Neural cell (in vitro differentiated cells): ENCODE results near the gene FGFR4. TPM values are rescaled to one million over a fixed set of nuclear protein-coding genes. Genes with fewer than 3 reads are reported as not detected.

Source experiments
- H2AFZ ChIP-seq: fragments of 200-600, 300-800 bp; sonication (generic), shearing (Covaris generic); 2 replicates; pipeline ENCODE4 v1.6.0; 2014; ENCODE audit warnings: low read depth, mild to moderate bottlenecking, antibody characterized with exemption, low read length, moderate library complexity
- H3F3A ChIP-seq: fragments of 200-600 bp; shearing (Covaris generic); 2 replicates; pipeline ENCODE4 v1.6.1; 2016; ENCODE audit warnings: mild to moderate bottlenecking, moderate library complexity, mixed read lengths, antibody characterized with exemption, low read length; ENCODE audit not compliant: insufficient read depth, poor library complexity, severe bottlenecking
- H3K27ac ChIP-seq: fragments of 200-600, 300-800 bp; sonication (generic), shearing (Covaris generic); 2 replicates; pipeline ENCODE4 v1.5.1; 2014; ENCODE audit warnings: mild to moderate bottlenecking, low read length, moderate library complexity
- H3K27me3 ChIP-seq: fragments of 300-800, 200-600 bp; sonication (generic), shearing (Covaris generic); 2 replicates; pipeline ENCODE4 v1.6.0; 2014; ENCODE audit warnings: mild to moderate bottlenecking, low read depth, low read length, moderate library complexity; ENCODE audit not compliant: insufficient read depth
- H3K36me3 ChIP-seq: fragments of 300-800, 200-600 bp; sonication (generic), shearing (Covaris generic); 2 replicates; pipeline ENCODE4 v1.5.1; 2014; ENCODE audit warnings: mild to moderate bottlenecking, antibody characterized with exemption, low read length, moderate library complexity; ENCODE audit not compliant: insufficient read depth
- H3K4me2 ChIP-seq: fragments of 300-800, 200-600 bp; sonication (generic), shearing (Covaris generic); 2 replicates; pipeline ENCODE4 v1.6.0; 2014; ENCODE audit warnings: mild to moderate bottlenecking, low read length
- H3K4me3 ChIP-seq: fragments of 300-800, 200-600 bp; sonication (generic), shearing (Covaris generic); 2 replicates; pipeline ENCODE4 v1.5.1; 2014; ENCODE audit warnings: mild to moderate bottlenecking, low read length, moderate library complexity
- H3K79me2 ChIP-seq: fragments of 200-600 bp; shearing (Covaris generic); replicated peaks from 2 replicates; pipeline ENCODE4 v1.6.0; 2014; ENCODE audit warnings: mild to moderate bottlenecking, low read length, moderate library complexity; ENCODE audit not compliant: insufficient read depth
- H3K9ac ChIP-seq: fragments of 300-800, 200-600 bp; sonication (generic), shearing (Covaris generic); 2 replicates; pipeline ENCODE4 v1.6.1; 2016; ENCODE audit warnings: mild to moderate bottlenecking, low read length, mixed read lengths
- H3K9me2 ChIP-seq: fragments of 200-600 bp; shearing (Covaris generic); 2 replicates; pipeline ENCODE4 v1.6.1; 2016; ENCODE audit warnings: mild to moderate bottlenecking, low read length, mixed read lengths; ENCODE audit not compliant: insufficient read depth
- H3K9me3 ChIP-seq: fragments of 200-600, 300-800 bp; sonication (generic), shearing (Covaris generic); 2 replicates; pipeline ENCODE4 v1.6.1; 2016; ENCODE audit warnings: mild to moderate bottlenecking, mixed run types, low read length, moderate library complexity, mixed read lengths
- H4K20me1 ChIP-seq: fragments of 200-600 bp; shearing (Covaris generic); 2 replicates; pipeline ENCODE4 v1.6.1; 2016; ENCODE audit warnings: mild to moderate bottlenecking, mixed run types; ENCODE audit not compliant: insufficient read depth
- CTCF ChIP-seq: fragments of 450-650 bp; IDR thresholded peaks from 2 replicates; pipeline ENCODE4 v1.5.1; 2014; ENCODE audit warnings: antibody characterized with exemption, mild to moderate bottlenecking, moderate library complexity; ENCODE audit not compliant: poor library complexity, severe bottlenecking
- EP300 ChIP-seq: fragments of 450-650 bp; conservative IDR thresholded peaks from 2 replicates; pipeline ENCODE4 v1.6.1; 2014; ENCODE audit warnings: antibody characterized with exemption, mild to moderate bottlenecking, moderate library complexity; ENCODE audit not compliant: poor library complexity, severe bottlenecking
- EZH2 ChIP-seq: fragments of 200-600, 300-800 bp; shearing (Covaris generic), sonication (generic); IDR thresholded peaks from 2 replicates; pipeline ENCODE4 v1.6.1; 2014; ENCODE audit warnings: antibody characterized with exemption, low read length, borderline replicate concordance, mild to moderate bottlenecking; ENCODE audit not compliant: insufficient read depth, poor library complexity, severe bottlenecking
- MXI1 ChIP-seq: fragments of 450-650 bp; conservative IDR thresholded peaks from 2 replicates; pipeline ENCODE4 v1.6.1; 2014; ENCODE audit warnings: antibody characterized with exemption, mild to moderate bottlenecking; ENCODE audit not compliant: poor library complexity, severe bottlenecking
- POLR2AphosphoS5 ChIP-seq: IDR thresholded peaks from 2 replicates; pipeline ENCODE4 v1.6.1; 2012
- RAD21 ChIP-seq: fragments of 450-650 bp; conservative IDR thresholded peaks from 2 replicates; pipeline ENCODE4 v1.6.1; 2014; ENCODE audit warnings: antibody characterized with exemption, mild to moderate bottlenecking, moderate library complexity
- REST ChIP-seq: IDR thresholded peaks from 2 replicates; pipeline ENCODE4 v1.6.1; 2012; ENCODE audit warnings: borderline replicate concordance
- SMC3 ChIP-seq: fragments of 450-650 bp; conservative IDR thresholded peaks from 2 replicates; pipeline ENCODE4 v1.6.1; 2014; ENCODE audit warnings: antibody characterized with exemption, mild to moderate bottlenecking, moderate library complexity; ENCODE audit not compliant: poor library complexity
- TAF1 ChIP-seq: IDR thresholded peaks from 2 replicates; pipeline ENCODE4 v1.6.1; 2012; ENCODE audit warnings: low read depth
- polyA plus RNA-seq: library from polyadenylated mRNA; depleted of rRNA; stranded (reverse); fragments of >200 nt; gene quantifications from 2 replicates; pipeline ENCODE4 v1.2.3, GENCODE V29; 2014

FGFR4 gene
- polyA plus RNA-seq, 1 donor from 2014 or later: 14.8 TPM

GRCh38 chr5:177116631-177117373, 30.1 kb downstream of the FGFR4 start:
- no peaks in the 10 kb centered on the region for H3K9me2 ChIP-seq
- H3K9me3 ChIP-seq: no peaks in the 10 kb centered on the region
- no peak overlapping the region for H3K4me3 ChIP-seq
- H3F3A ChIP-seq: no peaks in the 10 kb centered on the region
- no peaks in the 10 kb centered on the region for H3K36me3 ChIP-seq
- no peaks in the 10 kb centered on the region for H3K79me2 ChIP-seq
- H4K20me1 ChIP-seq: no peaks in the 10 kb centered on the region
- H3K27me3 ChIP-seq: no peaks in the 10 kb centered on the region
- no peak overlapping the region for H3K4me2 ChIP-seq
- H3K27ac ChIP-seq: no peak overlapping the region
- no peak overlapping the region for H2AFZ ChIP-seq
- no peak for TF ChIP-seq MXI1
- no peak for TF ChIP-seq CTCF
- TF ChIP-seq EZH2: no peak
- no peak for TF ChIP-seq REST
- no peak for TF ChIP-seq POLR2AphosphoS5
- TF ChIP-seq EP300: no peak
- TF ChIP-seq RAD21: no peak
- no peak overlapping the region for H3K9ac ChIP-seq

- no peaks in the 10 kb centered on the region for H3K79me2 ChIP-seq
- H4K20me1 ChIP-seq: no peaks in the 10 kb centered on the region
- no peak overlapping the region for H3K9ac ChIP-seq
- no peak for TF ChIP-seq EZH2
- TF ChIP-seq POLR2AphosphoS5: no peak
- TF ChIP-seq SMC3: no peak
- TF ChIP-seq RAD21: no peak
- no peak for TF ChIP-seq EP300
- TF ChIP-seq MXI1: no peak
- TF ChIP-seq TAF1: no peak
- no peak for TF ChIP-seq REST
- no peak for TF ChIP-seq CTCF
- no peak overlapping the region for H3K4me2 ChIP-seq
- H3K27ac ChIP-seq: no peak overlapping the region
- no peak overlapping the region for H3K4me3 ChIP-seq
- no peaks in the 10 kb centered on the region for H3K36me3 ChIP-seq
- no peaks in the 10 kb centered on the region for H3F3A ChIP-seq
- no peaks in the 10 kb centered on the region for H3K9me2 ChIP-seq
- H2AFZ ChIP-seq: no peak overlapping the region
- no peaks in the 10 kb centered on the region for H3K9me3 ChIP-seq
- no peaks in the 10 kb centered on the region for H3K27me3 ChIP-seq
Observed at GRCh38 chr5:177117441-177118045, 30.8 kb downstream of the FGFR4 start.
